ENCODE results near the gene ATG7. TPM values are rescaled to one million over a fixed set of nuclear protein-coding genes. Genes with fewer than 3 reads are reported as not detected.

ATG7 gene
- total and polyA plus RNA-seq, 5 donors from 2014 or later = 13.4 to 42.2 (median 15.3) TPM

DNA sequence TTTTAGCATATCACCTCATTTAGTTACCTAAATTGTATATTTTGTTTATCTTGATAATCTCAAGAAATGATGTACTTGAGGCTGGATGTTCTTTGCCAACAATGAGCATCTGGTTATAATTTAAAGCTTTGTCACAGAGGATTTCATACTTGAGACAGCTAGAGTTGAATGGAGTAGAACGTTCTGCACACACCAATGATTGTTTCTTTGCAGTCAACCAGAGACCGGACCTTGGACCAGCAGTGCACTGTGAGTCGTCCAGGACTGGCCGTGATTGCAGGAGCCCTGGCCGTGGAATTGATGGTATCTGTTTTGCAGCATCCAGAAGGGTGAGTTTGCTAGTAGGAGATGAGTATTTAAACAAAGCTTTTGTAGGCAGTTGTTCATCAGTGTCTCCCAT is 90.4 kb downstream of the ATG7 start:
- Mint-ChIP-seq H3K27ac (no peak overlapping the region), H3K36me3 (peaks cover 68% of the 10 kb centered on the region), H3K4me3 (no peak overlapping the region), H3K9me3 (no peaks in the 10 kb centered on the region), H3K27me3 (no peaks in the 10 kb centered on the region), H3K4me1 (peaks cover 0 to 9% (median 0%) of the 10 kb centered on the region in 4 donors)
- ATAC-seq (ENCODE audit: low read depth in 2 of 2) = no peak
- no peaks in the 10 kb centered on the region for H3K4me1 ChIP-seq (ENCODE audit: control insufficient read depth, insufficient read depth, low read length, poor library complexity, severe bottlenecking)
- no peak overlapping the region for H3K4me3 ChIP-seq (ENCODE audit: low read depth, low read length)
- DNase-seq = no peak
- no peaks in the 10 kb centered on the region for H3K9me3 ChIP-seq (ENCODE audit: control insufficient read depth in 2 of 2, low read length in 2 of 2)
- peaks cover 81% of the 10 kb centered on the region for H3K36me3 ChIP-seq (ENCODE audit: control insufficient read depth, insufficient read depth, low read length)
- H3K27me3 ChIP-seq (ENCODE audit: control insufficient read depth, insufficient read depth, low read length) = no peaks in the 10 kb centered on the region
- no peak overlapping the region for H3K27ac ChIP-seq (ENCODE audit: insufficient read depth, low read length, poor library complexity, severe bottlenecking)

DNA sequence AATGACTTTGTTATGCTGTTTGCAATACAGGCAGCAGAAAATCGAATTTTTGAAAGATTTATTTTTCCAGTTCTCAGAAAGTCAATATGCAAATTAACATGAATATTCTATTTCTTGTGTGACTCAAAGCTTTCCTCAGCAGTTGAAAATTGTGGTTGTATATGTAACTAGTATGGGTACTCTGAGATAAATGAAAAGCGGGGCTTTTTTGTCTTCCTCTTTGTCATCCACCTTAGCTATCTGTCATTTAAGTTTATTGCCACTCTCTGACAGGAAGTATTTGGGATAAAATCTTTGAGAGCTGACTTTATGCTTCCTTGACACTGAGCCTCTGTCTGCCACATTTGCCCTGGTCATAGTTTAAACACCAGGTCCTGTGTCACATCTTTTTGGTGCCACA is 91.5 kb downstream of the ATG7 start:
- Histone ChIP-seq H3K36me3 (ENCODE audit: control insufficient read depth, insufficient read depth, low read length) (peaks cover 79% of the 10 kb centered on the region), H3K4me3 (ENCODE audit: low read depth, low read length) (no peak overlapping the region), H3K27ac (ENCODE audit: insufficient read depth, low read length, poor library complexity, severe bottlenecking) (no peak overlapping the region), H3K9me3 (ENCODE audit: control insufficient read depth in 2 of 2, low read length in 2 of 2) (no peaks in the 10 kb centered on the region), H3K27me3 (ENCODE audit: control insufficient read depth, insufficient read depth, low read length) (no peaks in the 10 kb centered on the region), H3K4me1 (ENCODE audit: control insufficient read depth, insufficient read depth, low read length, poor library complexity, severe bottlenecking) (no peaks in the 10 kb centered on the region)
- Mint-ChIP-seq H3K4me1 (peaks cover 0 to 9% (median 0%) of the 10 kb centered on the region in 4 donors), H3K27ac (peak overlapping the region in 1 of 3 donors; percentile 56), H3K4me3 (no peak overlapping the region), H3K9me3 (no peaks in the 10 kb centered on the region), H3K36me3 (peaks cover 62% of the 10 kb centered on the region), H3K27me3 (no peaks in the 10 kb centered on the region)
- ATAC-seq (ENCODE audit: low read depth in 2 of 2) (no peak), DNase-seq (peak in 1 of 3 donors; percentile 18)

DNA sequence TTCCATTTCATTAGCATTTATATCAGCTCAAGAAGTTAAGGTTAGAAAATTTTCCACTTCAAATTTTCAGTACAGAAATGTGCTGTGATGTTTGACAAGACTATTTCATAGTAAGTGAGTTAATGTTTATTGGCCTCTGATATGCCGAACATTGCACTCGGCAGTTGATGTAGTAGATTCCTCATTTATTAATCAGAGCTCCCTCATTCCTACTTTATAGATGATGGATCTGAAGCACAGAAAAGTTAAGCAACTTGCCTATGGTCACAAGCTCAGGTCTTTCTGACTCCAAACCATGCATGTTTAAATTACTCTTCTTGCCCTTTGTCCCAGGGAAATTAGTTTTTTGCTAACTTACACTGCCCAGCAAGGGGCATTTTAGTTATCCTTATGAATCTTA is 92.0 kb downstream of the ATG7 start:
- ATAC-seq (ENCODE audit: low read depth in 2 of 2) (no peak), DNase-seq (no peak)
- peak overlapping the region in 1 of 3 donors; percentile 83 for H3K27ac Mint-ChIP-seq
- no peaks in the 10 kb centered on the region for H3K27me3 ChIP-seq (ENCODE audit: control insufficient read depth, insufficient read depth, low read length)
- no peaks in the 10 kb centered on the region for H3K9me3 ChIP-seq (ENCODE audit: control insufficient read depth in 2 of 2, low read length in 2 of 2)
- H3K36me3 ChIP-seq (ENCODE audit: control insufficient read depth, insufficient read depth, low read length) = peaks cover 74% of the 10 kb centered on the region
- no peaks in the 10 kb centered on the region for H3K4me1 ChIP-seq (ENCODE audit: control insufficient read depth, insufficient read depth, low read length, poor library complexity, severe bottlenecking)
- H3K9me3 Mint-ChIP-seq = no peaks in the 10 kb centered on the region
- peaks cover 59% of the 10 kb centered on the region for H3K36me3 Mint-ChIP-seq
- no peak overlapping the region for H3K4me3 Mint-ChIP-seq
- H3K27ac ChIP-seq (ENCODE audit: insufficient read depth, low read length, poor library complexity, severe bottlenecking) = no peak overlapping the region
- no peaks in the 10 kb centered on the region for H3K27me3 Mint-ChIP-seq
- H3K4me3 ChIP-seq (ENCODE audit: low read depth, low read length) = no peak overlapping the region
- peaks cover 0 to 9% (median 0%) of the 10 kb centered on the region in 4 donors for H3K4me1 Mint-ChIP-seq

DNA sequence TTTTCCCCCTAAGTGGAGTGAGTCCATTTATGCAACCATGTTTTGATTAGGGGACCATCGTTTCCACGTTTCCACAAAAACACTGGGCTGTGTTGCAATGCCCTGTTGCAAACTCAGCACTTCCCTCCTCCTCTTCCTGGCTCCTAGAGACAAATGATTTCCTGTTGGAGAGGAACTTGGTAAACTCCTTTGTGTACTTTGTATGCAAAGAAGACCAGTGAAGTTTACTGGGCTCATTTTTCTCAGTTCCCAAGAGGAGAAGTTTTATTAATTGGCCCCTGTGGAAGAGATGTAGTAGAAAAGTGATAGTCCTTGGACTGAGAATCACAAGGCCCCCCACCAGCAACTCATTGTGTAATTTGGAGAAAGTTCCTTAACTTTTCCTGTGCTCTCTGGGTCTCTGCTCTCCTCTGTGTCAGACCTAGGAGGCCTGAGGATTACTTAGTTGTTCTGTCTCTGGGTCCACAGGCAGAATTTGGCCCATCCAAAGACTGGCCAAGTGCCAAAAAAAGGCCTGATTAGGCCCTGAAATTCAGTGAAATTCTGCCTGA is 95.0 kb downstream of the ATG7 start:
- DNase-seq (no peak), ATAC-seq (ENCODE audit: low read depth in 2 of 2) (no peak)
- Mint-ChIP-seq H3K27ac (no peak overlapping the region), H3K9me3 (no peaks in the 10 kb centered on the region), H3K36me3 (peaks cover 66% of the 10 kb centered on the region), H3K4me3 (no peak overlapping the region), H3K27me3 (no peaks in the 10 kb centered on the region), H3K4me1 (peaks cover 0 to 9% (median 0%) of the 10 kb centered on the region in 4 donors)
- Histone ChIP-seq H3K27ac (ENCODE audit: insufficient read depth, low read length, poor library complexity, severe bottlenecking) (no peak overlapping the region), H3K4me3 (ENCODE audit: low read depth, low read length) (no peak overlapping the region), H3K27me3 (ENCODE audit: control insufficient read depth, insufficient read depth, low read length) (no peaks in the 10 kb centered on the region), H3K36me3 (ENCODE audit: control insufficient read depth, insufficient read depth, low read length) (peaks cover 66% of the 10 kb centered on the region), H3K9me3 (ENCODE audit: control insufficient read depth in 2 of 2, low read length in 2 of 2) (no peaks in the 10 kb centered on the region), H3K4me1 (ENCODE audit: control insufficient read depth, insufficient read depth, low read length, poor library complexity, severe bottlenecking) (no peaks in the 10 kb centered on the region)

DNA sequence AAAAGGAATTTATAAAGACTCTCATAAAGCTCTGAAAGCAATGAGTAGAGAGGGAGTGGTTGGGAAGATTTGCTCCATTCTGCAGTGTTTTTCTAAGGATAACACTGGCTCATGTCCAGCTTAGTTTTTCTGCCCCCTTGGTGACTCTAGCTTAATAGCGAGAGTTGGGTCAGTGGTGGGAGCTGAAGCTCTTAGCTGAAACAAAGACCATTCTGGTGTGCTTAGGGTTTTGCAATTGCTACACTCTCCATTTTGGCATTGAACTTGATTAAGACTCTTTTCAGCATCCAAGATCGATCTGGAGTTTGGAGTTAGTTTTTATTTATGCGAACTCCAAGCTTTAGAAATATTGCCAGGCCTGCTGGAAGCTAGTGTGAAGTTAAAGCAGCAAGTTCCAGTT is 98.0 kb downstream of the ATG7 start:
- H3K27ac Mint-ChIP-seq = peak overlapping the region in 1 of 3 donors; percentile 54
- H3K4me1 Mint-ChIP-seq = peaks cover 0 to 9% (median 0%) of the 10 kb centered on the region in 4 donors
- ATAC-seq (ENCODE audit: low read depth in 2 of 2) (no peak), DNase-seq (no peak)
- peaks cover 50% of the 10 kb centered on the region for H3K36me3 Mint-ChIP-seq
- no peaks in the 10 kb centered on the region for H3K9me3 Mint-ChIP-seq
- Histone ChIP-seq H3K4me1 (ENCODE audit: control insufficient read depth, insufficient read depth, low read length, poor library complexity, severe bottlenecking) (no peaks in the 10 kb centered on the region), H3K9me3 (ENCODE audit: control insufficient read depth in 2 of 2, low read length in 2 of 2) (no peaks in the 10 kb centered on the region), H3K36me3 (ENCODE audit: control insufficient read depth, insufficient read depth, low read length) (peaks cover 41% of the 10 kb centered on the region), H3K27me3 (ENCODE audit: control insufficient read depth, insufficient read depth, low read length) (no peaks in the 10 kb centered on the region), H3K27ac (ENCODE audit: insufficient read depth, low read length, poor library complexity, severe bottlenecking) (no peak overlapping the region), H3K4me3 (ENCODE audit: low read depth, low read length) (no peak overlapping the region)
- no peaks in the 10 kb centered on the region for H3K27me3 Mint-ChIP-seq
- no peak overlapping the region for H3K4me3 Mint-ChIP-seq

DNA sequence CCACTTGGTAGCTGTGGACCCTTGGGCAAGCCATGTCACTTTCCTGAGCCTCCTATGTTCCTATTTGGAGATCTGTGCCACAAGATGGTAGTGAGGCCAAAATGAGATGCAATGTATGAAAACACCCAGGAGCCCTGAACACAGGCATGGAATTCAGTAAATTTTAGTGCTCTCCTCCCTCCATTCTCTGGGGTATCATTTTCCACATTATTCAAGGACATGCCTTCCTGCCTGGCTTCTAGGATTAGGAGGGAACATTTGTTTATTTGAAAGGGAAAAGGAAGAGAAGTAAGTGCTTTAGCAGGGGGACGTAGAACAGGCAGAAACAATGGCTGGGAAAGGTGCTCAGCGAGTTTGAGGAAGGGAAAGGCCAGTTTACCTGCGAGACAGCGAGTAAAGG is 98.8 kb downstream of the ATG7 start:
- no peaks in the 10 kb centered on the region for H3K9me3 Mint-ChIP-seq
- H3K4me3 ChIP-seq (ENCODE audit: low read depth, low read length) = no peak overlapping the region
- H3K36me3 ChIP-seq (ENCODE audit: control insufficient read depth, insufficient read depth, low read length) = peaks cover 35% of the 10 kb centered on the region
- H3K9me3 ChIP-seq (ENCODE audit: control insufficient read depth in 2 of 2, low read length in 2 of 2) = no peaks in the 10 kb centered on the region
- no peaks in the 10 kb centered on the region for H3K4me1 ChIP-seq (ENCODE audit: control insufficient read depth, insufficient read depth, low read length, poor library complexity, severe bottlenecking)
- H3K36me3 Mint-ChIP-seq = peaks cover 47% of the 10 kb centered on the region
- no peaks in the 10 kb centered on the region for H3K27me3 Mint-ChIP-seq
- H3K27ac ChIP-seq (ENCODE audit: insufficient read depth, low read length, poor library complexity, severe bottlenecking) = no peak overlapping the region
- DNase-seq = no peak
- no peak overlapping the region for H3K4me3 Mint-ChIP-seq
- H3K27ac Mint-ChIP-seq = peak overlapping the region in 2 of 3 donors; percentile 54 to 87
- no peak for ATAC-seq (ENCODE audit: low read depth in 2 of 2)
- peaks cover 0 to 12% (median 0%) of the 10 kb centered on the region in 4 donors for H3K4me1 Mint-ChIP-seq
- no peaks in the 10 kb centered on the region for H3K27me3 ChIP-seq (ENCODE audit: control insufficient read depth, insufficient read depth, low read length)

DNA sequence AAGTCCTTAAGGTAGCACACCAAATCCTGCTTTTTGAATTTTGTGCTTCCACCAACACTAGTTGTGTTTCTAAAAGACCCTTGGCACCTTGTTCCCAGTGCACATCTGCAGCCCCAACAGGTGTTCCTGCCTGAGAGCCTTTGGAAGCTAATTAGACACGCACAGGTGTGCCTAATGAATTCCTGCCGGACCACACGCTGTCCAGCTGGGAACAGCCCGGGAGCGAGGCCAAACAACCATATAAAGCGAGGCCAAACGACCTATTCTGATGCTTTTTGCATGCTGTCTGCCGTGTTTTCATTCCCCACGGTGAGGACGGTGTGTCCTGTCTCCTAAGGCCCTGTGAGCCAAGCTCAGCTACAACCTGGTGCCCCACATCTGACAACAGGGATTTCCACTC is 99.5 kb downstream of the ATG7 start:
- H3K9me3 Mint-ChIP-seq = no peaks in the 10 kb centered on the region
- Histone ChIP-seq H3K27ac (ENCODE audit: insufficient read depth, low read length, poor library complexity, severe bottlenecking) (no peak overlapping the region), H3K36me3 (ENCODE audit: control insufficient read depth, insufficient read depth, low read length) (peaks cover 29% of the 10 kb centered on the region), H3K4me1 (ENCODE audit: control insufficient read depth, insufficient read depth, low read length, poor library complexity, severe bottlenecking) (no peaks in the 10 kb centered on the region), H3K9me3 (ENCODE audit: control insufficient read depth in 2 of 2, low read length in 2 of 2) (no peaks in the 10 kb centered on the region), H3K27me3 (ENCODE audit: control insufficient read depth, insufficient read depth, low read length) (no peaks in the 10 kb centered on the region), H3K4me3 (ENCODE audit: low read depth, low read length) (no peak overlapping the region)
- H3K27me3 Mint-ChIP-seq = no peaks in the 10 kb centered on the region
- peaks cover 0 to 15% (median 0%) of the 10 kb centered on the region in 4 donors for H3K4me1 Mint-ChIP-seq
- ATAC-seq (ENCODE audit: low read depth in 2 of 2) (no peak), DNase-seq (no peak)
- H3K4me3 Mint-ChIP-seq = no peak overlapping the region
- peaks cover 46% of the 10 kb centered on the region for H3K36me3 Mint-ChIP-seq
- no peak overlapping the region for H3K27ac Mint-ChIP-seq

DNA sequence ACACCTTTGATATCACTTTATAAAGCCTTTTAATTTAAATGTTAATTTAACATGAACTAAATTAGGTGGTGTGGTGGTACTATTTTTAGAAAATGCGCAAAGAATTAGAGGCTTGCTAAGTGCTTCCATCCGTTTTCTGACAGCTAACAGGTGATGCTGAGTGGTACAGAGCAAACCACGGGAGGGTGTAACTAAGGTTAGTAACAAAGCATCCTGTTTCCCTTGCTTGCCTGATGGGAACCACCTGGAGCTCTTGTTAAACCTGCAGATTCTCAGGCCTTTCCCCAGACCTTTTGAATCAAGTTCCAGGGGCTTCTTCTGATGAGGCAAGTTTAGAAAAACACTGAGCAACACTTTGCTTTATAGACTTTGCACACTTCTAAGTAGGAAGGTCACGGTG is 101.0 kb downstream of the ATG7 start:
- no peaks in the 10 kb centered on the region for H3K27me3 Mint-ChIP-seq
- Histone ChIP-seq H3K27ac (ENCODE audit: insufficient read depth, low read length, poor library complexity, severe bottlenecking) (no peak overlapping the region), H3K9me3 (ENCODE audit: control insufficient read depth in 2 of 2, low read length in 2 of 2) (no peaks in the 10 kb centered on the region), H3K4me3 (ENCODE audit: low read depth, low read length) (no peak overlapping the region), H3K36me3 (ENCODE audit: control insufficient read depth, insufficient read depth, low read length) (peaks cover 18% of the 10 kb centered on the region), H3K27me3 (ENCODE audit: control insufficient read depth, insufficient read depth, low read length) (no peaks in the 10 kb centered on the region), H3K4me1 (ENCODE audit: control insufficient read depth, insufficient read depth, low read length, poor library complexity, severe bottlenecking) (no peaks in the 10 kb centered on the region)
- DNase-seq = peak in 1 of 3 donors; percentile 30
- H3K27ac Mint-ChIP-seq = no peak overlapping the region
- H3K4me1 Mint-ChIP-seq = peaks cover 0 to 15% (median 0%) of the 10 kb centered on the region in 4 donors
- no peaks in the 10 kb centered on the region for H3K9me3 Mint-ChIP-seq
- H3K36me3 Mint-ChIP-seq = peaks cover 45% of the 10 kb centered on the region
- ATAC-seq (ENCODE audit: low read depth in 2 of 2) = no peak
- no peak overlapping the region for H3K4me3 Mint-ChIP-seq
